Measurements from ENCODE around the gene FBP2. TPM values are rescaled to one million over a fixed set of nuclear protein-coding genes. Genes with fewer than 3 reads are reported as not detected.
A peak's percentile ranks its signal among the peaks of the same experiment; 100 is the strongest.

FBP2 gene
- total and polyA plus RNA-seq, 2 experiments from 2014 or later, result 0.20 to 0.30 TPM

DNA sequence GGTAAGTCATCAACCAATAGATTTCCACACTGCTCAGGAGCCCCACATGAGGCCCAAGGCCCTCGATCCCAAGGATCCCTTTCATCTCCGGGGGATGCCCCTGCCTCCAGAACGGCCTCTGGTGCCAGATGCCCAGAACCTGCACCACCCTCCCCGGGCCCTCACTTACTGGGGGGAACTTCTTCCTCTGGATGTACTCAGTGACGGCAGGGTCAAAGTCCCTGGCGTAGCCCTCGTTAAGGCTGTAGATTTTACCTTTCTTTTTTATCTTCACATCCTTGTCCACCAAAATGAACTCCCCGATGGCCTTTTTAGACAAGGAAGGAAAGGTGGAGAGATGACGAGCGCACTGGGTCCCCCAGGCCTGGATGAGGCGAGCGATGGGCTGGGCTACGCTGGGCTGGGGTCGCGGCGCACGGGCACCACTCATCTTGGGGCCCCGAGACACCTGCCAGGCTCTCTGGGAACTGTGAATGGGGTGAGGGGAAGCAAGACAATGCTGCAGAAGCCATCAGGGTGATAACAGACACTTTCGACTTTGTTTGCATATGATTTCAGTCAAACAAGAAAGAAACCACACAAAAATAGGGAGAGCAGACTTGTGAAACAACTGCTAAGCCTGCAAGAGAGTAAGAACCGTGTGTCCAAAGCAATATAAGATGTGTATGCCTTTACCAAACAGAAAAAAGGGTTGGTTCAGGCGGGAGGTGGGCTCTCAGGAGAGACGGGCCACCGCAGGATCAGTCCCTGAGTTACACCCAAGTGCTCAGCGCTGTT is 13.2 kb upstream of the FBP2 start:
- WGBS (ENCODE audit: low lambda C conversion rate, missing lambda C conversion rate), result 65% methylated on average over 24 of the region's 24 CpGs
- Histone ChIP-seq H3K9me2 (replicated peaks; ENCODE audit: insufficient read depth) (no peaks in the 10 kb centered on the region), H2AFZ (no peak overlapping the region), H3K27me3 (no peaks in the 10 kb centered on the region), H3K27ac (peak overlapping the region; percentile 83), H3K79me2 (no peaks in the 10 kb centered on the region), H3K36me3 (replicated peaks; ENCODE audit: insufficient read depth, low read depth) (no peaks in the 10 kb centered on the region), H3K9me3 (ENCODE audit: low read depth) (no peaks in the 10 kb centered on the region), H3K4me3 (no peak overlapping the region), H3K4me1 (ENCODE audit: insufficient read depth) (peaks cover 38% of the 10 kb centered on the region), H4K20me1 (ENCODE audit: insufficient read depth, poor library complexity, severe bottlenecking) (no peaks in the 10 kb centered on the region), H3K4me2 (peak overlapping the region; percentile 69)
- no peak for DNase-seq (ENCODE audit: low spot score)
- TF ChIP-seq EZH2 (IDR thresholded peaks at IDR 0.05; ENCODE audit: borderline replicate concordance) (no peak), EZH2phosphoT487 (IDR thresholded peaks at IDR 0.05; ENCODE audit: low read depth, severe bottlenecking, unreplicated experiment) (no peak)
- TF ChIP-seq, protein P1, sequence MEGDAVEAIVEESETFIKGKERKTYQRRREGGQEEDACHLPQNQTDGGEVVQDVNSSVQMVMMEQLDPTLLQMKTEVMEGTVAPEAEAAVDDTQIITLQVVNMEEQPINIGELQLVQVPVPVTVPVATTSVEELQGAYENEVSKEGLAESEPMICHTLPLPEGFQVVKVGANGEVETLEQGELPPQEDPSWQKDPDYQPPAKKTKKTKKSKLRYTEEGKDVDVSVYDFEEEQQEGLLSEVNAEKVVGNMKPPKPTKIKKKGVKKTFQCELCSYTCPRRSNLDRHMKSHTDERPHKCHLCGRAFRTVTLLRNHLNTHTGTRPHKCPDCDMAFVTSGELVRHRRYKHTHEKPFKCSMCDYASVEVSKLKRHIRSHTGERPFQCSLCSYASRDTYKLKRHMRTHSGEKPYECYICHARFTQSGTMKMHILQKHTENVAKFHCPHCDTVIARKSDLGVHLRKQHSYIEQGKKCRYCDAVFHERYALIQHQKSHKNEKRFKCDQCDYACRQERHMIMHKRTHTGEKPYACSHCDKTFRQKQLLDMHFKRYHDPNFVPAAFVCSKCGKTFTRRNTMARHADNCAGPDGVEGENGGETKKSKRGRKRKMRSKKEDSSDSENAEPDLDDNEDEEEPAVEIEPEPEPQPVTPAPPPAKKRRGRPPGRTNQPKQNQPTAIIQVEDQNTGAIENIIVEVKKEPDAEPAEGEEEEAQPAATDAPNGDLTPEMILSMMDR (IDR thresholded peaks at IDR 0.05; ENCODE audit: poor library complexity), result no peak

DNA sequence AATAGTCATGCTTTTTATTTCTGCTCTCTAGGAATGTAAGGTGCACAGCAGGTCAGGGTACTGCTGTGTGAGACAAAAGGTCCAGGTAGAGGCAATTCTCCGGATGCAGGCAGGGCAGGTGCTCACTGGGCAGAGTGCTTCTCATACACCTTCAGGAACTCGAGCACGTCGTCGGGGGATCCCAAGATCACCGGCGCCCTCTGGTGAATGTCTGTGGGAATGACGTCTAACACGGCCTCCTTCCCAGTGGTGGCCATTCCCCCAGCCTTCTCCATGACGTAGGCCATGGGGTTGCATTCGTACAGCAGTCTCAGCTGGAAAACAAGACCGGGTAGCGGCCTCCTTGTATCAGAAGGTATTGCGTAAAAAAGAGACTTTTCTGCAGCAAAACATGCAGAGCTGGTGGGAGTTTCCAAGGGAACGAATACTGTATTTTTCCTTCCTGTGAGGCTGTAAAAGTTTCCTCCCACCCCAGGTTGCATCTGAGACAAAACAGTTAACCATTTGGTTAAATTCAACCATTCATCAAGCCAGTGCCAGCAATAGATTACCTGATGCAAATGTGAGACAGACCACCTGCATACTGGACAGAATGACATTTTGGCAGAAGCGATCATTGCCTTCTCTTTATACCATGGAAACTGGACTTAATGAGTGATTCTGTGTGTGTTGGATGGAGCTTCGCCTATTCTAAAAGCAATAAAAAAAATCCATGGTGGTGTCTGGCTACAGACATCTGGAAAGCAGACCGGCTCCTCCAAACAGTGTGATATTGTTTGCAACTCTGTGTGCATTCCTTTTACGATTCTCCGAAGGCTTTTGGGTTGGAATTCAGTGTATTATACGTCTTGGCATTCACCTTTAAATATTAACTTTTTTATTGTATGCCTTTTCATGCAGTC is 9.9 kb upstream of the FBP2 start:
- H3K4me3 ChIP-seq, result no peak overlapping the region
- H3K9me3 ChIP-seq (ENCODE audit: low read depth), result no peaks in the 10 kb centered on the region
- H3K36me3 ChIP-seq (replicated peaks; ENCODE audit: insufficient read depth, low read depth), result no peaks in the 10 kb centered on the region
- H3K79me2 ChIP-seq, result no peaks in the 10 kb centered on the region
- H3K27ac ChIP-seq, result peak overlapping the region; percentile 67
- TF ChIP-seq, protein P1 (IDR thresholded peaks at IDR 0.05; ENCODE audit: poor library complexity), result peak; percentile 75
- TF ChIP-seq EZH2phosphoT487 (IDR thresholded peaks at IDR 0.05; ENCODE audit: low read depth, severe bottlenecking, unreplicated experiment), result no peak
- TF ChIP-seq EZH2 (IDR thresholded peaks at IDR 0.05; ENCODE audit: borderline replicate concordance), result no peak
- H3K4me2 ChIP-seq, result peak overlapping the region; percentile 65
- no peak overlapping the region for H2AFZ ChIP-seq
- H3K4me1 ChIP-seq (ENCODE audit: insufficient read depth), result peaks cover 31% of the 10 kb centered on the region
- H4K20me1 ChIP-seq (ENCODE audit: insufficient read depth, poor library complexity, severe bottlenecking), result no peaks in the 10 kb centered on the region
- no peaks in the 10 kb centered on the region for H3K27me3 ChIP-seq
- WGBS (ENCODE audit: low lambda C conversion rate, missing lambda C conversion rate), result 15% methylated on average over 21 of the region's 21 CpGs
- no peaks in the 10 kb centered on the region for H3K9me2 ChIP-seq (replicated peaks; ENCODE audit: insufficient read depth)
- peak; percentile 94 for DNase-seq (ENCODE audit: low spot score)

DNA sequence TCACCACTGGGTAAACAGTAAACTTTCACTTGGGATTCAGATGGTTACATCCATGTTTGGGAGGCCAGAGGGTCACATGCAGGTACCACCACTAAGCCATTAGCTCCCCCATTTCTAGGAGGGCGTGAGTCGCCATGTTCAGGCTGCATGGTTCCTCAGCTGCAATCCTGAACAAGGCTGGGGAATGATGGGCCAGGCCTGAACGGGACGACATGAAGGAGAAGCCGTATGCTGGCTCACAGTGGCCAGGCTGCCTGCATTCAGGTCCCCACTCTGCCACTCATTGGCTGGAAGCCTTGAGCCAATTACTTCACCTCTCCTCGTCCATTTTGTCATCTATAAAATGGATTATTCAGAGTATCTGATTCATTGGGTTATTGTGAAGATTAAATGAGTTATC is 9.0 kb upstream of the FBP2 start:
- Histone ChIP-seq H3K4me3 (no peak overlapping the region), H3K79me2 (no peaks in the 10 kb centered on the region), H3K9me2 (replicated peaks; ENCODE audit: insufficient read depth) (no peaks in the 10 kb centered on the region), H3K4me1 (ENCODE audit: insufficient read depth) (peaks cover 23% of the 10 kb centered on the region), H3K4me2 (no peak overlapping the region), H3K9me3 (ENCODE audit: low read depth) (no peaks in the 10 kb centered on the region), H3K36me3 (replicated peaks; ENCODE audit: insufficient read depth, low read depth) (no peaks in the 10 kb centered on the region), H4K20me1 (ENCODE audit: insufficient read depth, poor library complexity, severe bottlenecking) (no peaks in the 10 kb centered on the region), H2AFZ (no peak overlapping the region), H3K27me3 (no peaks in the 10 kb centered on the region), H3K27ac (peak overlapping the region; percentile 67)
- WGBS (ENCODE audit: low lambda C conversion rate, missing lambda C conversion rate), result 85% methylated on average over 6 of the region's 6 CpGs
- TF ChIP-seq EZH2 (IDR thresholded peaks at IDR 0.05; ENCODE audit: borderline replicate concordance), result no peak
- TF ChIP-seq EZH2phosphoT487 (IDR thresholded peaks at IDR 0.05; ENCODE audit: low read depth, severe bottlenecking, unreplicated experiment), result no peak
- TF ChIP-seq, protein P1 (IDR thresholded peaks at IDR 0.05; ENCODE audit: poor library complexity), result no peak
- DNase-seq (ENCODE audit: low spot score), result no peak

All from hepatocyte (in vitro differentiated cells).